HCT116 (cell line): ENCODE results near the gene UBE2E2. TPM values are rescaled to one million over a fixed set of nuclear protein-coding genes. Genes with fewer than 3 reads are reported as not detected.

Experiments
- ATAC-seq: fragments of 200-7000 bp; cut with Tn5 transposase; 2 replicates; pipeline ENCODE4 v1.9.1; 2020; ENCODE audit warnings: mild to moderate bottlenecking, moderate library complexity
- BruUV-seq: library from RNA; stranded (reverse); fragments of 400-500 nt; replicated peaks from 2 replicates; lab custom pipeline; 2021; lab: Mats Ljungman, UMichigan
- CTCF ChIA-PET: fragments of 300-600 bp; sonication (Branson Sonifier 250); formaldehyde crosslinking; loops from one replicate; lab custom pipeline; 2021; ENCODE audit warnings: antibody characterized with exemption; lab: Charles Lee
- POLR2A ChIA-PET: fragments of 300-600, 350-600 bp; sonication (Branson Sonifier 250); formaldehyde crosslinking; loops from one replicate; lab custom pipeline; 2021; ENCODE audit warnings: antibody characterized with exemption; lab: Charles Lee
- RAD21 ChIA-PET, 2 experiments: fragments of 300-600 bp; sonication (Branson Sonifier 250); formaldehyde crosslinking; loops; one replicate each; lab custom pipeline; 2023; ENCODE audit warnings: low total read pairs in 2 of 2; ENCODE audit not compliant: uncharacterized antibody in 2 of 2, unreplicated experiment in 2 of 2, low non-redundant PET in 1 of 2; lab: Charles Lee
- DNase-seq: peaks from one replicate; pipeline ENCODE4 v3.0.0-alpha.2; 2010; ENCODE audit warnings: low read depth, low spot score
- H2AFZ ChIP-seq: fragments of 200-600 bp; shearing (Covaris generic), sonication (generic); 2 replicates; pipeline ENCODE4 v1.6.1; 2017; ENCODE audit warnings: low read depth, mixed run types, mixed read lengths, antibody characterized with exemption, low read length; ENCODE audit not compliant: poor library complexity, severe bottlenecking
- H3K27ac ChIP-seq: 2 replicates; pipeline ENCODE4 v1.5.1; 2012; ENCODE audit warnings: low read depth, low read length
- H3K27me3 ChIP-seq: fragments of 200-600 bp; sonication (generic); 2 replicates; pipeline ENCODE4 v1.6.1; 2016; ENCODE audit warnings: mixed run types, low read length, mixed read lengths; ENCODE audit not compliant: insufficient read depth
- H3K36me3 ChIP-seq, 2 experiments: fragments of 200-500 bp in 1 of 2; fragments of 200-600 bp in 1 of 2; sonication (Bioruptor generic) in 1 of 2; sonication (generic) in 1 of 2; 2 replicates each; pipeline versions ENCODE4 v1.5.1 to v1.6.1; 2014 to 2016; ENCODE audit warnings: low read length in 2 of 2, inconsistent platforms in 1 of 2, mixed read lengths in 1 of 2, mixed run types in 1 of 2; ENCODE audit not compliant: insufficient read depth in 2 of 2, control insufficient read depth in 1 of 2
- H3K4me1 ChIP-seq, 2 experiments: fragments of 200-600 bp in 1 of 2; sonication (generic) in 1 of 2; 2 replicates each; pipeline versions ENCODE4 v1.5.1 to v1.6.1; 2012 to 2017; ENCODE audit warnings: low read length in 2 of 2, inconsistent platforms in 1 of 2, mild to moderate bottlenecking in 1 of 2, mixed read lengths in 1 of 2, mixed run types in 1 of 2, moderate library complexity in 1 of 2; ENCODE audit not compliant: insufficient read depth in 2 of 2, control insufficient read depth in 1 of 2
- H3K4me2 ChIP-seq: fragments of 200-600 bp; sonication (generic); 2 replicates; pipeline ENCODE4 v1.6.1; 2017; ENCODE audit warnings: mixed run types, low read length, mixed read lengths
- H3K4me3 ChIP-seq, 2 experiments: fragments of 200-600 bp in 1 of 2; sonication (generic) in 1 of 2; replicated peaks in 1 of 2; 2 replicates each; pipeline ENCODE4 v1.5.1; 2011 to 2016; ENCODE audit warnings: low read length in 2 of 2, control low read depth in 1 of 2, low read depth in 1 of 2, mild to moderate bottlenecking in 1 of 2, mixed read lengths in 1 of 2, mixed run types in 1 of 2
- H3K79me2 ChIP-seq: fragments of 200-600 bp; sonication (generic); 2 replicates; pipeline ENCODE4 v1.6.1; 2017; ENCODE audit warnings: mild to moderate bottlenecking, mixed run types, low read length, moderate library complexity, mixed read lengths; ENCODE audit not compliant: insufficient read depth
- H3K9ac ChIP-seq: fragments of 200-600 bp; sonication (generic); 2 replicates; pipeline ENCODE4 v1.6.1; 2016; ENCODE audit warnings: low read length, mixed read lengths
- H3K9me2 ChIP-seq: fragments of 200-600 bp; sonication (generic), shearing (Covaris generic); 2 replicates; pipeline ENCODE4 v1.6.1; 2017; ENCODE audit warnings: mixed run types, mild to moderate bottlenecking, moderate library complexity; ENCODE audit not compliant: insufficient read depth
- H3K9me3 ChIP-seq, 2 experiments: fragments of 200-500 bp in 1 of 2; fragments of 200-600 bp in 1 of 2; sonication (Bioruptor generic) in 1 of 2; sonication (generic) in 1 of 2; 2 replicates each; pipeline ENCODE4 v1.6.1; 2014 to 2017; ENCODE audit warnings: low read length in 2 of 2, mixed read lengths in 2 of 2, inconsistent platforms in 1 of 2, low read depth in 1 of 2, mild to moderate bottlenecking in 1 of 2, mixed run types in 1 of 2, moderate library complexity in 1 of 2; ENCODE audit not compliant: control insufficient read depth in 1 of 2, insufficient read depth in 1 of 2
- H4K20me1 ChIP-seq: fragments of 200-600 bp; sonication (generic), shearing (Covaris generic); 2 replicates; pipeline ENCODE4 v1.6.1; 2017; ENCODE audit warnings: mixed run types, mild to moderate bottlenecking, moderate library complexity; ENCODE audit not compliant: insufficient read depth
- ATF3 ChIP-seq: IDR thresholded peaks from 2 replicates; pipeline ENCODE4 v1.6.1; 2012
- CBX3 ChIP-seq: IDR thresholded peaks from 2 replicates; pipeline ENCODE4 v1.6.1; 2012; ENCODE audit warnings: low read depth
- CTCF ChIP-seq, 3 experiments: fragments of 200-600 bp in 1 of 3; sonication (generic) in 1 of 3; IDR thresholded peaks in 2 of 3; conservative IDR thresholded peaks in 1 of 3; 2 replicates each; pipeline ENCODE4 v1.5.1; 2012 to 2017; ENCODE audit warnings: low read depth in 2 of 3, low read length in 2 of 3, antibody characterized with exemption in 1 of 3, borderline replicate concordance in 1 of 3, control low read depth in 1 of 3, mild to moderate bottlenecking in 1 of 3, mixed read lengths in 1 of 3, mixed run types in 1 of 3, moderate library complexity in 1 of 3; ENCODE audit not compliant: insufficient read depth in 1 of 3
- EGR1 ChIP-seq: IDR thresholded peaks from 2 replicates; pipeline ENCODE4 v1.6.1; 2012; ENCODE audit warnings: low read depth
- ELF1 ChIP-seq: IDR thresholded peaks from 2 replicates; pipeline ENCODE4 v1.6.1; 2012; ENCODE audit warnings: low read depth, borderline replicate concordance
- EZH2phosphoT487 ChIP-seq: fragments of 200-600 bp; IDR thresholded peaks from 2 replicates; pipeline ENCODE4 v1.6.1; 2018; ENCODE audit warnings: antibody characterized with exemption, borderline replicate concordance
- FOSL1 ChIP-seq: IDR thresholded peaks from 2 replicates; pipeline ENCODE4 v1.6.1; 2012; ENCODE audit warnings: low read depth
- POLR2A ChIP-seq: IDR thresholded peaks from 2 replicates; pipeline ENCODE4 v1.7.0; 2011; ENCODE audit warnings: borderline replicate concordance; ENCODE audit not compliant: insufficient read depth, insufficient read length; ENCODE audit errors: extremely low read depth
- POLR2AphosphoS5 ChIP-seq: IDR thresholded peaks from 2 replicates; pipeline ENCODE4 v1.6.1; 2011; ENCODE audit warnings: mild to moderate bottlenecking, low read depth, low read length, moderate library complexity
- RAD21 ChIP-seq: IDR thresholded peaks from 2 replicates; pipeline ENCODE4 v1.6.1; 2012; ENCODE audit warnings: low read depth, mild to moderate bottlenecking
- SP1 ChIP-seq: IDR thresholded peaks from 2 replicates; pipeline ENCODE4 v1.6.1; 2012; ENCODE audit warnings: low read depth
- SRF ChIP-seq: IDR thresholded peaks from 2 replicates; pipeline ENCODE4 v1.6.1; 2012; ENCODE audit warnings: low read depth
- TCF7L2 ChIP-seq: IDR thresholded peaks from 2 replicates; pipeline ENCODE4 v1.7.0; 2011; ENCODE audit warnings: borderline replicate concordance, inconsistent platforms; ENCODE audit not compliant: insufficient read depth, insufficient read length; ENCODE audit errors: extremely low read depth
- YY1 ChIP-seq: IDR thresholded peaks from 2 replicates; pipeline ENCODE4 v1.6.1; 2011; ENCODE audit warnings: low read length, low read depth, moderate library complexity, mild to moderate bottlenecking; ENCODE audit not compliant: insufficient replicate concordance; ENCODE audit errors: extremely low read depth
- ZFX ChIP-seq: fragments of 450-650 bp; IDR thresholded peaks from 2 replicates; pipeline ENCODE4 v1.6.1; 2017
- ZNF274 ChIP-seq: fragments of 200-500 bp; sonication (Bioruptor generic); IDR thresholded peaks from 2 replicates; pipeline ENCODE4 v1.6.1; 2014; ENCODE audit warnings: mild to moderate bottlenecking, low read depth, low read length, inconsistent platforms
- intact Hi-C: fragments of 100-400 bp; cut with micrococcal nuclease; formaldehyde crosslinking; loops from 2 replicates; pipeline ENCODE4 v1.10.0; 2022
- total RNA-seq: library from RNA; stranded (reverse); gene quantifications from one replicate; pipeline ENCODE4 v1.2.1, GENCODE V29; 2021; ENCODE audit not compliant: unreplicated experiment

Gene UBE2E2
- total RNA-seq, 1 experiment from 2014 or later: 21.4 TPM

- Histone ChIP-seq H3K36me3 (no peaks in the 10 kb centered on the region), H3K4me1 (no peaks in the 10 kb centered on the region; a peak in 2 of 4 replicates), H3K4me2 (peak overlapping the region; percentile 34; the same call in 1 of the 2 replicates), H3K9ac (no peak overlapping the region), H2AFZ (no peak overlapping the region), H3K9me2 (no peaks in the 10 kb centered on the region), H3K9me3 (no peaks in the 10 kb centered on the region), H3K27me3 (peaks cover 16% of the 10 kb centered on the region), H3K79me2 (peaks cover 31% of the 10 kb centered on the region)
- intact Hi-C loops: no loop called here
- DNase-seq: no peak
- ATAC-seq: no peak; the same call in 1 of the 2 replicates
- no TSS peak for BruUV-seq
- RAD21 ChIA-PET: no interaction called here
- CTCF ChIA-PET: no interaction called here
- TF ChIP-seq RAD21 (no peak), SP1 (no peak), POLR2AphosphoS5 (no peak), ELF1 (no peak), CBX3 (no peak), POLR2A (no peak), YY1 (no peak), SRF (no peak), EGR1 (no peak), FOSL1 (no peak), TCF7L2 (no peak), CTCF (IDR thresholded peaks at IDR 0.05 in 2 of 3, conservative IDR thresholded peaks at IDR 0.05 in 1 of 3; ENCODE audit: borderline replicate concordance in 1 of 3, insufficient read depth in 1 of 3, low read depth in 2 of 3, low read length in 2 of 3) (no peak), ATF3 (no peak), ZFX (no peak), EZH2phosphoT487 (no peak), ZNF274 (no peak)
- TF ChIP-seq, all 23 proteins: peak for 0
- POLR2A ChIA-PET: no interaction called here
- Histone ChIP-seq H4K20me1 (no peaks in the 10 kb centered on the region), H3K4me3 (peak overlapping the region; percentile 19 to 21; a peak in 3 of 4 replicates), H3K27ac (no peak overlapping the region)
These were observed 765 bp upstream of the UBE2E2 start for GRCh38 chr3:23202203-23202920.
